Hepatic stellate cell (primary cell): Measurements from ENCODE around the gene KCNA5.

Source experiments
- DNase-seq: peaks from one replicate; pipeline ENCODE4 v3.0.0; 2011; ENCODE audit warnings: low spot score

Gene KCNA5

DNA sequence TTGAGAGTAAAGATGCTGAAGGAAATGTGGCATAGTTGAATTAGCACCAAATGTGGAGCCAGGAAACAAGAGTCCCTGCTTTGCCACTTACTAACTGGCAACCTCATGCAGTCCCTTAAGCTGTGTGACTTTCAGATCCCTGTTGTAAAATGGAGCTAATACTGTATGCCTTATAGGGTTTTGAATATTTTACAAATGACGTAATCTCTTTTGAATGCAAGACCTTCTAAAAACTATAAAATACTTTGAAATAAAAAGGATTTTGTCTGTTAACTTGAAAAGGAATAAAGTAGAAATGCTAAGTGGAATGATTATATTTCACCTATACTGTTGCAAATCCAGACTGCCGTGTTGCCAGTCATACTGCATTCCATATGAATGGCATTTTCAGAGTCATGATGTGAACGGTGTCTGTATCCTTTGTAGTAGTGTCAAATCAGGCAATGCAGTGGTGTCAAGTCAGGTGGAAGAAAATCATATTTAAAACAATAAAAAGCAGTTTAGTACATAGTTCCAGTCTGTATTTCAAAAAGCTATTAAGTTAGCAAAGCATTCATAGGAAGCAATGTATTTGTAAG lies 21.3 kb downstream of the KCNA5 start:
- no peak for DNase-seq

DNA sequence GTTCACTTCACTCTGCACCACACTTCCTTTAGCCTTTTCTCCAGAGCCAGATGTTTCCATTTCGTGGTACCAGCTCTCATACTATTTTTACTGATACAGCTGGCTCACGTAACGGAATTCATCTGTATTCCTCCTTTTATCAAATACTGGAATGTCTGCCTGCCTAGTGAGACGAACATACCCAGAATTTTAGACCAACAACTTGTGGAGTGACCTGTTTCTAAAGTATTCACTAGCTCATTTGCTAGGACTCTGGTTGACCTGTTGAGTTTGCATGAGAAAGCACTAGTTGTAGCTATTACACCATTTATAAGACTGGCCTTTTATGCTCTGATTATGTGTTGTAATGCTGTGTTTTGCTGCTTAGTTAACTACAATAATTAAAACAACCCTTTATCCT lies 22.6 kb downstream of the KCNA5 start:
- DNase-seq, result no peak

DNA sequence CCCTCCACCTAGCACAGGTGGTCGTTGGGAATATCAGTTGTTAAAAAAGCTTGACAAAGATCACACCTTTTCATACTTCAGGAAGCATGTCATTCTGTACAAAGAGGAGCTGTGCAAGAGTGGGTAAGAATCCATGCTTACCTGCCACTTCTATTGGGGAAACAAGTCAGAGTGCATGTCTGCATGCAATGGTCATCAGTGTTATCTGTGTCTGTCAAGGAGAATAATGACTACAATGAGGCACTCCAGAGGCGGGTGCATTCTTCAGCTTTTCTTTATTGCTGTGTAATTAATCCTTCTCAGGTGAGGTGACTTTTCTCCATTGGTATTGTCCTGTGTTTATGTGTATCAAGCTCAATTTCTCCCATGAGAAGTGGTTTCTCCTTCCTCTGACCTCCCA lies 24.4 kb downstream of the KCNA5 start:
- DNase-seq, result no peak

DNA sequence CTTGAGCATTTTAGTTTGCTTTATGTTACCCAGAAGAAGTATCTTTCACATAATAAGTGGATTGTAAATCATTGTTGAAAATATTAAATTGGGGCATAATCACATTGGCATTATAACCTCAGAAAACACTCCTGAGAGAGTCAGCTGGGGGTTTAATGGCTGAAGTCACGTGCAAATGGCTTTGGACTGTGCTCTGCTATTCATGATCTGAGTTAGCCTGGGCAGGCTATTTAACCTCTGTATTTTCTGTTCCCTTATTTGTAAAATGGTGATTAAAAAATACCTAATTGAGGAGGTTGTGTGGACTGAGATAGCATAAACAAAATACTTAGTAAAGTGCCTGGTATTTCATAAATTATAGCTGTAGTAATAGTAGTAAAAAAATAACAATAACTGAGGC lies 24.9 kb downstream of the KCNA5 start:
- no peak for DNase-seq

DNA sequence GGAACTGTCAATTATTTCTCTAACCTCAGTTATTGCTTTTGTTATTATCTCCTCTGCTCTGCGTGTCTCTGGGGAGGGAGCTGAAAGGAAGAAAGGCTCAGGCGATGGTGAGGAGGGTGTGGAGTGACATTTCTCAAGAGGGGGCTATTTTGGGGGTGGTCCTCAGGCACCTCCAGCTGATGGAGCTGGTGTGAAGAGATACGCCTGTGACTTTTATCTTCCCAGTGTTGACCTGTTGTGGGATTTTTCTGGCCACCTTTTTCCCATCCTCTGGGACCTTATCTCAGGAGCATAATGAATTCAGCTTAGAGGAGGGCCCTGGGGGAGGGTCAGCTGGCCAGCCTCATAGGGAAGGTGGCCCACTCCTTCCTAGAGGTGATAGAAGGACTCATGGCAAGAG lies 26.4 kb downstream of the KCNA5 start:
- no peak for DNase-seq

DNA sequence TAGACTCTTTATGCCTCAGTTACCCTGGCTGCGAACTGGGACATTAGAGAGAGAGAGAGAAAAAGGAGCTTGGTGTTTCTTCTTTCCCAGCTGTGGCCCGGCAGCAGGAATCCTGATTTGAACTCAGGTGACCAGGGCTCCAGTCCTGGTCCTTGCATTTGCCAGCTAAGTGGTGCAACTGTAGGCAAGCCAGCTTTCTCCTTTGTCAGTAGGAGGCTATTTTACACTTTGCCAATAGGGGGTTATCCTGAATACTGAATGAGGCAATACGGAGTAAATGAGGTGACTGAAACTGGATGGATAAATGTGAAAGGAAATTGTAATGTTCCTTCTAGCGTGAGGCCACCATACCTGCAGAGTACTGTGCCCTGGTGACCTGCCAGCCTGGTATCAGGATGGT lies 27.8 kb downstream of the KCNA5 start:
- no peak for DNase-seq

DNA sequence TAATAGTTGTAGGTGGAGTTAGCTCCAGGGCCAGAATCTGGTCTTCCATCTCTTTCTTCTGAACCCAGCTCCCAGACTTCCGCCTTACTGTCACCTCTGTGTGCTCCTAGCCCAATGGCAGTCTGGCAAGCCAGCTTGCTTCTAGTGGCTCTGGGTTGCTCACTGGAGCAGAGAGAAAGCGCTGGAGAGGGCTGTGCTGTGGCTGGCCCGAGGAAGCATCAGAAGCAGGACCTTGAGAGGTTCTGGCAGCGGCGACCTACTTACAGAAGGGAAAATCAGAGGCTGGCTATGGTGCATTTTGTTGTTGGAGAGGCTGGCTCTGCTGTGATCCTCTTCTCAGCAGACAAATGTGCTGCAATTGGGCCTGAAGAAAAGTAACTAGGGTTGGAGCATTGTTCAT lies 28.6 kb downstream of the KCNA5 start:
- no peak for DNase-seq

DNA sequence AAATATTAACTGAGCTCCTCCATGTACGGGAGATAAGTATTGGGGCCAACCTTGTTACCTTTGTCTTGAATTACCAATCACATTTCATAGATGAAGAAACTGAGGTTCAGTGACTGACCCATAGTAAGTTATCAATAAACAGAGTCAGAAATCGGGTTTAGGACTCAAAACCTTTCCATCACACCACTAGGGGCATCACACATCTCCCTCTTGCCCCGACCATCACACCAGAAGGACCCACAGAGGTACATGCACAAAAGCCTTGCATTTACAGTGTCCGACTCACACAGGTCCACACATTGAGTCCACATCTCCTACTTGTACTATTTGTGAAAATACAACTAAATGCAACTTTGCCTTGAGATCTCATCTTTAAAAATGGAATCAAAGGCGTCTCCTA lies 29.4 kb downstream of the KCNA5 start:
- no peak for DNase-seq

DNA sequence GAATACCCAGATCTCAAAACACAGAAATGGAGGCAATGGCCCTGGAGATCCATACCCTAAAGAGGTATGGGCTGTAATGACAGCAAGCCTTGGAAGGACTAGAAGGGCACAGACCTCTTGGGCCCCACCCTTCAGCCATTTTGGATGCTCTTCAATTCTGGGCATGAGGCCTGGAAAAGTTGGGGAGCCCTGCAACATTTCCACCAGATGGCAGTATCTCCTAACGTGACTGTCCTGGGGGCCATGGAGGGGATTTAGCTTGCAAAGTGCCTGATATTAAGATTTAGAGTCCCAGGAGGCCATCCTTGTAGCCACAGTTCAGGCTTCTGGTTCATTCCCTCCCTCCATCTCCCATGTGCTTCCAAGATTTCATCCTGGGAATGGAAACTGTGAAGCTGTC lies 30.2 kb downstream of the KCNA5 start:
- peak; percentile 25 for DNase-seq

DNA sequence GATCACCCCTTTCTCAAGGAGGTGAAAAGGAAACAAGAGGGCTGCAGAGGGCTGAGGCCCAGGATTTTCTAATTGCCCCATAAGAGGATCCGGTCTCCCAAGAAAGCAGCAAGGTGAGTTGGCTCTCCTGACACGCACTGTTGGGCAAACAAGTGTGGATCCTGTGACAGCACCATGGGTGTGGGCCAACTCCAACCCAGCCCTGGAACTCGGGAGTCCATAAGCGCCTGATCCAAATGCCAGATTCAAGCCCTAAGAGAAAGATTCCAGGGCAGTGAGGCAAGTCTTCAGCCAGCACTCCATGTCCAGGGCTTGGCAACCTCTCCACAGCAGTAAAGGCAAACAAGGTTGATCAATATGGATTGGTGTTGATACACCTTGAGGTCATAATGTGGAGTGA lies 33.1 kb downstream of the KCNA5 start:
- no peak for DNase-seq

DNA sequence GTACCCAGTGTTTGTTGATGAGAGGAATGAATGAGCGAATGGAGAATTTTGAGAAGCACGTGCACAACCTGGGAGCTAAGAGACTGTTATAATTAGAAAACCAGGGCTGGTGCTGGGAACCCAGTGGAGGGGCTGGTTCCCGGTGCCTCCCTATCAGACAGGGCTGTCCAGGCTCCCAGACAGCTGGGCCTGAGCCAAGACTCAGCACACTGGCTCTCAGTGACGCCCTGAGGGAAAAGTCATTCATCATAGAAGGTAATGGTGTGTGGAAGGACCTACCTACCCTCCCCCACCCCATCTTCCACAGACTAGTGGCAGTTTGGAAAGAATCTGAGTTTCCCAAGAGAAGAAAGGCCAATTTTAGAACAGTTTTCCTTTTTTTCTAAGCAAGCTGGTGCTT lies 34.7 kb downstream of the KCNA5 start:
- DNase-seq, result no peak

DNA sequence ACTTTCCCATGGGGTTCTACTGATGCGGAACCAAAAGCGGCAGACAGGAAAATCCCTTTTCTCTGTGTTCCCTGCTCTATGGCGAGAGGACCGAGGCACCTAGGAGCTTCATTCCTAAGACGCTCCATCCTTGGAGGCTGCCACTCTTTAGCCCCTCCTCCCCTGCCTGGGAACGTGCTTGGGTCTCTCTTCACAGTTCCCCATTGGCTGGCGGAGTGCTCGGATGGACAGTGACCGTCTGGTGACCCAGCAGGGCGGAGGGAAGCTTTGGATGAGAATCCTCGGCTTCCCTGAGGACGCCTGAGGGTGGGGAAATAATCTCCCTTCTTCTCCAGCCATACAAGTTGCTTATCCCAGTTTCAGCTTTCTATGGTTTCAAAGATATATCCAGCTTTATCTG lies 37.3 kb downstream of the KCNA5 start:
- no peak for DNase-seq

DNA sequence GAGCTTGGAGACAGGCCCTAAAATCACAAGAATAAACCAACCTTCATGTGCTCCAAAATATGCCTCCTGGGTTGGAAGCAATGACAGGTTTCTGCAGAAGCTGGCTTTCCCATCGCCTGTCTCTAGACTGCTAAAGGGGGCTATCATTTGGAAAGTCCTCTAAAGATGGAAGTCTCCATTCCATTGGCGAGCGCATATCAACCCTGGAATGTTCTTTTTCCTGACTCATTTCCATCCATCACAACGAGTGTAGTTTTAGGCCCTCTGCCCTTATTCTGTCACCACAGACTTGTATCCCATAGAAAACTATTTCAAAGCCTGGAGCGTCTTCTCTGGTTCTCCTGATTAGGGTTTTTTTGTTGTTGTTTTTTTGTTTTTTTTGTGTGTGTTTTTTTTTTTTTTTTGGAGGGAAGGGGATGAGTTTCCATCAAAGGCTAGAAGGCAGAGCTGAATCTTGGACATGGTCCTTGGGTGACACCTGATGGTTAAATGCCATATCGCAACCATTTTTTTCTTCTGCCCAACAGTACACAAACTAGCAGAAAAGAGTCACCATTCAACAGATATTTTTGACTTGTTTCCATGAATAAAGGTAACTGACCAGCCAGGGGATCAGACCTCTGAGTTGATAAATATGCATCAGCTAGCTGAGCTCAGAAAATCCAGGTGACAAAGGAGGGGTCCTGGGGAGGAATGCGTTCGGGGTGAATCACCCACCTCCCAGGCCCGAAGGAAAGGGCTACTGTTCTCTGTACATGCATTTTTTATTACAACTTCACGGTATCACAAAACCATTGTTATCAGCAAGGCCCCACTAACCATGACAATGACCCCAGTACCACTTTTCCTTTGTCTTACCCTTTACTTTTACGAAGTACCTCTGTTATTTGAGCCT lies 40.5 kb downstream of the KCNA5 start:
- peak; percentile 66 for DNase-seq

DNA sequence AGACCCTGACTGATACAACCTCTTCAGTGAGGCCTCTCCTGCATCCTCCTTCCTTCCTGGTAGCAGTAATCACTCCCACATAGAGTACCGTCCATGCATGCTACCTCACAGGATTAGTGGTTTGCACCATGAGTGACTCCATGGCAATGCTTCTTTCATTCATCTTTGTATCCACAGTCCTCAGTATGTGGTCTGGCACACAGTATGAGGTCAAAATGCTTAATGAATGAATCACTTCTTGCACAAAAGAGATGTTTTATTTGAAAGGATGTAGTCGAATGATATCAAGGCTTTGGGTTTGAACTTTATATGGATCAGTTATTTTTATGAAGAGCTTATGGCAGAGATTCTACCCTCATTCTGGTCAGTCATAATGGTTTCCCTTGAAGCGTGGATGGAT lies 42.2 kb downstream of the KCNA5 start:
- DNase-seq, result peak; percentile 83

DNA sequence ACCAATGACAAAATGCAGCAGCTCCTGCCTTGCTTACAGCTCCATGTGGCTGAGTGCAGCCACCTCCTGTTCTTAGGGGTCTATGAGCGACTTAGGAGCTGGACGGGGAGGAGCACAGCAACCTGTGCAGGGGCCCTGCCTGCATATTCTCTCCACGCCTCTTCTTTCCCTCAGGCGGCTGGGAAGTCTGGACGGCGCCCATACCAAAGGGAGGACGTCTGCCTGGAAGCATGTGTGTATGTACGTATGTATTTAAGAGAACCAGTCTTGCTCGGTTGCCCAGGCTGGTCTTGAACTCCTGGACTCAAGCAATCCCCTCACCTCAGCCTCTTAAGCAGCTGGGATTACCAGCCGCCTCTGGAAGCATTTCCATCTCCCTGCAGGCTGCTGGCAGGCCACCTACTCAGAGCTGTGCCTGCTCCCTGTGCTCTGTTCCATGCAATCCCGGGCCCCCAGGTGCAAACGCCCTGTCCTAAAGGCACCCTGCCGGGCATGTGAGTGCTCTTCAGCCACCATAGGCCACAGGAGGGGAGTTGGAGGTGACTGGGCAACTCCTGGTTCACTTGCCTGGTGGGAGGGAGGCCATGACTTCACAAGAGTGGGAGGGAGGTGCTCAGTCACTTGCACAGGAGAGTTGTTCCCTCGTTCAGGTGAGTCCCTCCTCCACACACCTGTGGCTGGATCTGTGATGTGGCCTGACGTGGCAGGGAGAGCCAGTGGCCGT lies 44.3 kb downstream of the KCNA5 start:
- no peak for DNase-seq

DNA sequence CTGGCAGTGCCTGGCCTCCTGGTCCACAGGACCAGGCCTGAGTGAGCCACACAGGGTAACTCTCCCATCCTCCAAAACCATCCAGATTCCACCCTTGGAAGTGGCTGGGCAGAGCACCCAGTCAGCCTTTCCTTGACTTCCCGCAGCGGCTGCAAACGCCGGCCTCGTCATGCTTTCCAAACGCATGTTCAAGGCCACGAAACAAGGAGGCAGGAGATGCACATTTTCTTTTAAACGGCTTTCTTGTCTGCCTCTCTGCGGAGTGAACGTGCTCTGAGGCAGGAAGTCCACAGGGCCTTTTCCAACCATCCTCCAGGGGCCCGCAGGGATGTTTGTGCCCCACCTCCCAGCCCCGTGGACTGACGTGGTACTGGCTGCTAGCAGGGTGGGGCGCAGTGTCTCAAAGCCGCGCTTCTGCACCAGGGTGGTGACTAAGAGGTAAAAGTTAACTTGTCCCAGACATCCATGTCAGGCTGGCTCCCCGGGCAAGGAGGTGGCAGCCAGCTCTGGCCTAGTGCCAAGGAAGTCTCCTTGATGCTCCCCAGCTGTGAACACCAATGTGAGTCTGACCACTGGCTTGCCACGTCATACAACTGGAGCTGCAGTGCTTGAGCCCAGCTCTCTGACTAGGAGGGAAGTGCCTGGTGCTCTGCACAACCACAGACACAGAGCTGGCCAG lies 45.0 kb downstream of the KCNA5 start:
- peak; percentile 88 for DNase-seq

DNA sequence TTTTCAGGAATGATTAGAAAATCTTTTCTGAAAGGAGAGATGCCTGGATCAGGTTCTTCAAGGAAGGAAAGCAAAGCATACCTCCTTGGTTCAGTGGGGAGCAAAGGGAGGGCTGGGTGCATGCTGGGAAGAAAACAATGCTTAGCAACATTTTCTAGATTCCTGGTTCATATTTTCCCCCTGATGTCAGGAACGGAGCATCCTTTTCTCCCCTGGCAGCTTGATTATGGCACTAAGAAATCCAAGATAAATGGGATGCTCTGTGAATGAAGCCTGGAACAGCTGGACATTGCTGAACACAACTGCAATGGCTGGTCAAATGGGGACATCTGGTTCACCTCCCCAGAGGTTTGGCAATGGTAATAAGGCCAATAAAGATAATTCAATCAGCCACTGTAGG lies 50.9 kb downstream of the KCNA5 start:
- DNase-seq, result peak; percentile 37

DNA sequence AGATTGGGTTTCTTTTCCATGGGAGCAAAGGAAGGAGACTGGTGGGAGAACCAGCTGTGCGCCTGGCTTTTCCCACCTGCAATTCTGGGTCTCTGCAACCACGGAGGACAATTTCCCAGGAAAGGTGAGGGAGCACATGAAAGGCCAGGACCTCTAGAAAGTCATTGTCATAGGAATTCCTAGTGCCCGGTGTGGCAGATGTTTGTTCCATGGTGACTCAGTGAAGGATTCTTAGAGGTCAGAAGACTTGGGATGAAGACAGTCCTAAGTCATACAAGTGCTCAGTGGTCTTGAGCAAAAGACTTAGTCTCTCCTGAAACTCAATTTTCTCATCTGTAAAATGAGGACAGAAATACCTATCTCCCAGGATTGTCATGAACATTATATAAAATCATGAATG lies 51.3 kb downstream of the KCNA5 start:
- DNase-seq, result no peak
